GM20431 (cell line): ENCODE measurements around the gene ZNF275.

Source experiments
- in situ Hi-C: fragments of 300-500 bp; cut with MseI, MboI; formaldehyde crosslinking; loops from one replicate; pipeline ENCODE4 v1.15.0; 2020; ENCODE audit warnings: low sequenced_read_pairs; ENCODE audit not compliant: unreplicated experiment

ZNF275 gene

DNA sequence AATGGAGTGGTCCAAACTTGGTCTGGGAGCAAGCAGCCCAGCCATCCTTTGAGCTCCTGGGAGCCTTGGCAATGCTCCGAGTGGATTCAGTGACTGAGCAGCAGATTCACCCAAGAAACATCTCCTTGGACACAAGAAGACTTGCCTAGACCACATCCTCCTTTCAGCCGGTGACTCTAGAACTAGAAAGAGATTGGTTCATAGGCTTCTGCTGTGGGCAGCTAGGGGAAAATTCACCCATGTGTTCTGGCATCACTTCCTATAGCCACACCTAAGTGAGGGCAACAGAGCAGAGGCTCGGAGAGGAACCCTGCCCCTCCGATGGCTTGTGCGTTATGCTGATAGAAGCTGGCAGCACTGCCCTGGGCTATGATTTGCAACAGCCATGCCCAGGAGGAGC is 16.0 kb downstream of the ZNF275 start:
- in situ Hi-C loops: no loop called here

DNA sequence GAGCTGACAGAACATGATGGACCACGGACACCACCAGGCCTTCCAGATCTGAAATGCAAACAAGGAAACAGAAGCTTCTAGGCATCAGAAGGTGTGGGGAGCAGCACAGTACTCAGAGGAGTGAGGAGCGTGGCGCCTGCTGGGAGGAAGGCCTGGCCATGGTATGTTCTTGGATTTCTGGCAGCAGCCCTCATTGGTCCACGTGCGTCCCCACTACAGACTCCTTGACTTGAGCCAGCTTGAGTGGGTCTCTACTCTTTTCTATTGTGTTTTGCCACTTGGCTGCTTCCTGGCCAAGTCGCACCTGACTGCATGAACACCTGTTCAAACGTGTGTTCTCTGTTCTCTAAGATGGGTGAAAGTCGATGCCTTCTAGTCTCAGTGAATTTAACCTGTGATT is 18.0 kb downstream of the ZNF275 start:
- in situ Hi-C loops: no loop called here

DNA sequence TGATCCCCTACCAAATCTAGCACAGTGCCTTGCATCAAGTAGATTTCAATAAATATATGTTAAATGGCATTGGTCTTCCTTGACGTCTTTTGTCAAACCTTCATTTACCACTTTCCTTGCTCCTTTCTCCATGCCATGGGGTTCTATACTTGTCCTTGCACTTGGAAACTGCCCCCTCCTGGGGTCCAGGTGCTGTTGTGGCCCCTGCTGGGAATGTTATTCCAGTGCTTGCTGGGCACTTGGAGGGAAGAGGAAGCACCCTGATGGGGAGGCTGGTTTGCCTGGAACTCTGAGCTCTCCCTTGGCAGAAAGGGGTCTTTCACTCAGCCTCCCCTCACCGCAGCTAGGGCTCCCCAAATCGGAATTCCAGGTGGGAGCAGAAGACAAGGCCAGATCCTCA is 18.9 kb downstream of the ZNF275 start:
- in situ Hi-C loops: no loop called here

DNA sequence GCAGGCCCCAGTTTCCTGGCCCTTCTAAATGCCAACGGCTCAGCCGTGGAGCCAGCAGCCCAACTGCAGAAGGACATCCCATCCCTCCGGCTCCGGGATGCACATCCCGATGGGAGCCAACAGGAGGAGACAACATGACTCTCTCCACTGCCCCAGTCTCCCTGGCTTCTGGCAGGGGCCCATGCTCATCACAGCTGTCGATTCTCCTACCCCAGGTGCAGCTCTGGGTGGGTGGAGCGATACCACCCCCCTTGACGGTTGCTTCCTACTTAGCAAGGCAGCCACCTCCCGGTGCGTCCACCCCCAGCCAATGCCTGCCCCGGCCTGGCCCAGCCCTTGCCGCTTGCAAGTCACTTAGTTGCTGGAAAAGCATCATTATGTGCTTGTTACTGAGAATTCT is 19.5 kb downstream of the ZNF275 start:
- in situ Hi-C loops: no loop called here

DNA sequence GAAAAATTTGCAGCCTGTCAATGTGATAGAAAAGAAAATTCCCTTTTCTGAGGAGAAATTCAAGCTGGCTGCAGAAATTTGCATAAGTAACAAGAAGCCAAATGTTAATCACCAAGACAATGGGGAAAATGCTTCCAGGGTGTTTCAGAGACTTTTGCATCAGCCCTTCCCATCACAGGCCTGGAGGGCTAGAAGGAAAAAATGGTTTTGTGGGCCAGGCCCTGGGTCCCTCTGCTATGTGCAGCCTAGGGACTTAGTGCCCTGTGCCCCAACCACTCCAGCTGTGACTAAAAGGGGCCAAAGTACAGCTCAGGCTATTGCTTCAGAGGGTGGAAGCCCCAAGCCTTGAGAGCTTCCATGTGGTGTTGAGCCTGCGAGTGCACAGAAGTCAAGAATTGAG is 23.9 kb downstream of the ZNF275 start:
- in situ Hi-C loops: no loop called here

DNA sequence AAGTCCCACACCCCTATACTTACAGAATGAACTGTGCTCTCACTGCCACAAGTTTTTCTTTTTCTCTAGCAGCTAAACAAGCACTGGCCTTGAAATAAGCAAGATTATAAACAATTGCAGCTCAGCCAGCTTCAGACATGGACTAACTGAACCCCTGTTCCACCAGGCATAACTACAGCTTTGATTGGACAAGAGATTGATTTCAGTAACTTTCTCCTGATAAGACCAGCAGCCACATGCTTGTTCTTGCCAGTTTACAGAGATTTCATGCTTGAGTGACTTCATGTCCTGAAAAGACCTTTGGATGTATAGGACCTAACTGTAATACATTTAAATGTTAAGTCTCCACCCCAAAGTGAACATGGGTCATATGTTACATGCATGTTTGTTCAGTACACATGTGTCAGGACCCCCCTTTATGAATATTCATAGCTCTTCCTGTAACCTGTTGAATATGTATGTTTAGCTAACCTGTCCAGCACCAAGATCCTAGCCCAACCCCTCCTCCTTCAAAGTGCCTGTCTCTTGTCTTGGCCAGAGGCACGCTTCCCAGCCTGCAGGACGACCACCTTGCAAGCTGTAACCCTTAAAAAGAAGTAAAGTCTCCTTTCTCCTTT is 27.9 kb downstream of the ZNF275 start:
- in situ Hi-C loops: no loop called here

DNA sequence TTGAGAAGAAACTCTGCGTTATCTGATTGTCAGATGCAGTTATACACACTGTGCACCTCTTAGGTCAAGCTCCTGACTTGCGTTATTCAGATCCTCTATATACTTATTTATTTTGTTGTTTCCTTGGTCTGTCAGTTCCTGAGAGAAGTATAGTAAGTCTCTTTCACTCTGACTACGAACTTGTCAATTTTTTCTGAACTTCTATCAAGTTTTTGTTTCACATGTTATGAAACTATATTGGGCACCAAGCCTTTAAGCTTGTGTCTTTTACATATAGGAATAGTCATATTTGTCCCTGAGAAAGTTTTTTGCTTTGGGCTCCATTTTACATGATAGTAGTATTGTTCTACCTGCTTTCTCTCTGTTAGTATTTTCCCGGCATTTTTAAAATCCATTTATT is 31.7 kb downstream of the ZNF275 start:
- in situ Hi-C loops: no loop called here

DNA sequence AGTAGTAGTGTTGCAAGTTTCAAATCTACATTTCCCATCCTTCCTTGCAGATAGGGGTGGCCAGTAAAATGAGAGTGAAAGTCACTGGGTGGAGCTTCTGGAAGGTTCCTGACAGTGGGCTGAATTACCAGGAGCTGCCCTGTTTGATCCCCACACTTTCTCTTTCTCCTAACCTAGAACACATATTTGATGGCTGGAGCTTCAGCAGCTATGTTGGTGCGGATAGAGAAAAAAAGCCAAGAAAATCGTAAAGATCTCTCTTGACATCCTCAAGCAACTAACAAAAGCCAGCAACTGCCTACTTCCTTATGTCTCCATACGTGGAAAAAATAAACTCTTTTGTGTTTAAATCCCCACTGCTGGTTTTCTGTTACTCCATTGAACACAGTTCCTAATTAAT is 32.2 kb downstream of the ZNF275 start:
- in situ Hi-C loops: no loop called here

DNA sequence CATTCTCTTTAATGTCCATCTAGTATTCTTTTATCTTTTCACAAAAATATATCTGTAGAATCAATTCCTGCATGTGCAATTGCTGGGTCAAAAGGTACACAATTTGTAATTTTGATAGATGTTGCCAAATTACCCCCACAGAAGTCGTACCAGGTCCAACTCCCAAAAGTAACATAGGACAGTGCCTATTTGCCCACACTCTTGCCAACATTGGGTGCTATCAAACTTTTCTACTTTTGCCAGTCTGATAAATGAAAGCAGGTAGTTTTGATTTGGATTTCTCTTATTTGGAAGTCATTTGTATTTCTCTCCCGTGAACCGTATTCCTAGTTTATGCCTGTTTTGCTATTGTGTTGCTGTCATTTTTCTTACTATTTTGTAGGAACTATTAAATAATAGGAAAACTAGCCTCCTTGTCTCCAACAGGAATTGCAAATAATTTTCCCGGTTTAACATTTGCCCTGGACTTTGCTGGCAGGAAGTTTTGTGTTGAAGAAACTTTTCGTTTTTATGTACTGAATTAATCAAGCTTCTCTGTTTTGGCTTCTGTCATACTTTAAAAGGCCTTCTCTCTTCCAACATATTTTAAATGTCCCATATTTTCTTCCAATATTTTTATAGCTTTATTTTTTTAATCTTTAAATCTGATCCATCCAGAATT is 33.1 kb downstream of the ZNF275 start:
- in situ Hi-C loops: no loop called here

DNA sequence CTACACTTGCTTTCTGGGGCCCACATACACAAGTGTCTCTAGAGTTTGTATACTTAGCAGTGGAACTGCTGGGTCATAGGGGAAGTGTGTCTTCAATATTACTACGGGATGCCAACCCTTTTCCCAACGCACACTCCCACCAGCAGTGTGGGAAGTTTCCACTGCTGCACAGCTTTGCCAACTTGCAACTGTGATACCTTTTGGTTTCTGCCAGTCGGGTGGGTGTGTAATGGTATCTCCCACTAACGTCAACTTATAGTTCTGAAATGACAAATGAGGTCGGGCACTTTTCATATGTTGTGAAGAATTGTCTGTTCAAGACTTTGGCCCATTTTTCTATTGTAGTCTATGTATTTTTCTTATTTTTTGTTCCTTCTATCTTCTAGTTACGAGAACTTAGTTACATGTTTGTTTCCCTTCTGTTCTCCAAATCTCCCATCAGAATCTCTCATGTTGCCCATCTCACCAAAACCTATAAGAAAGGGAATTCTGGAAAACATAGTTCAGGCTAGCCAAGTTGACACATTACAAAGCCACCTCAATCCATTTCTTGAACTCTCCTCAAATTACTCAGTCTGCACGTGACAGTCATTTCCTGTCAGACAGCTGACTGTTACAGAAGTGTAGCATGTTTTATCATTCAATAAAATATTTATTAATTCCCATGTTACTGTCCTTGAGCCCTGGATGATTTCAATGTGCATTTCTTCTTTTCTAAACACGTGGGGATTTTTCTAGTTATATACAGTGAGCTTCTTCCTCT is 36.5 kb downstream of the ZNF275 start:
- in situ Hi-C loops: no loop called here

DNA sequence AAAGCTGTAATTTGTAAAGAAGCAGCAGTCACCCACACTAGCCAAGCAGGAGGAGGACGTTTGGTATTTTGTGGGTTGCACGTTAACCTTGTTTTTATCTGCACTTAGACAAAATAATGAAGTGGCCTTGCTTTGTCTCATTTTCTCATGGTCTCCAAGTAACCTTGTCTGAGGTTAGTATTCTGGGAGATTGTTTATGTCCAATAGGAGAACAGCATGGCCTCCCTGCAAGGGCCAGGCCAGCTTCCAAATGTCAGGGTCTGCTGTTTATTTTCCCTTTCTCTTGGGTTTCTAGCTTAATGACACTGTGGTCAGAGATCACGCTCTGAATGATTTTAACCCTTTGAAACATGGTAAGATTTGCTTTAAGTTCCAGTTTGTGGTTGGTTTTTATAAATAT is 37.3 kb downstream of the ZNF275 start:
- in situ Hi-C loops: no loop called here

DNA sequence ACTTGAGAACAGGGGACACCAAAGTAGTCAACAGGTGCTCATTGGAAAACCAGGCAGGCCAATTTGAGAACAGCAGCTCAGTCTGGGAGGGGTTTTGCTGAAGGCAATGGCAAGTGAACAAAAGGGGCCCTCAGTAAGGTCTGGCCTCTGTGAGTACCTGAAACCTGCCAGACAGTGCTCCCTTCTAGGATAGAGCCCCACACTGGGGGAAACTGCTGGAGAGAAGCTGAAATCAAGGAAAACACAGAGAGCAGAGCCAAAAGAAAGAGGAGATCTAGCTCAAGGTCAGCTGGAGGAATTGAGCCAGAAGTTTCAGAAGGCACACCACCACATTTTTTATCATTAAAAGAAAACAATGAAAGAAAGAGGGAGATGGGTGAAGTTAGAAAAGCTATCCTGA is 39.0 kb downstream of the ZNF275 start:
- in situ Hi-C loops: no loop called here

DNA sequence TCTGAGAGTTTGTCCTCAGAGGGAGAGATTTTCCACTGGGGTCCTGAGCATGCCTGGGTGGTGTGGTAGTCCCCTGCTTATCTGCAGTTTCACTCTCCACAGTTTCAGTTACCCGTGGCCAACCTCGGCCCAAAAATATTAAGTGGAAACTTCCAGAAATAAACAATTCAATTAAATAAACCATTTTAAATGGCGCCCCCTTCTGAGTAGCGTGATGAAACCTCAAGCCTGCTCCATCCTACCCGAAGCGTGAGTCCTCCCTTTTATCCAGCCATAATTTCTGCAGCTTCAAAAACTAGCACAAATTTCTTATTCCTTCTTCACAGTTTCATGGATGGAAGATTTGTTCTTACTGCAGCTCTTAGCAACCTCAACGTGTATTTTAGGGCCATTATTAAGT is 40.5 kb downstream of the ZNF275 start:
- in situ Hi-C loops: no loop called here

DNA sequence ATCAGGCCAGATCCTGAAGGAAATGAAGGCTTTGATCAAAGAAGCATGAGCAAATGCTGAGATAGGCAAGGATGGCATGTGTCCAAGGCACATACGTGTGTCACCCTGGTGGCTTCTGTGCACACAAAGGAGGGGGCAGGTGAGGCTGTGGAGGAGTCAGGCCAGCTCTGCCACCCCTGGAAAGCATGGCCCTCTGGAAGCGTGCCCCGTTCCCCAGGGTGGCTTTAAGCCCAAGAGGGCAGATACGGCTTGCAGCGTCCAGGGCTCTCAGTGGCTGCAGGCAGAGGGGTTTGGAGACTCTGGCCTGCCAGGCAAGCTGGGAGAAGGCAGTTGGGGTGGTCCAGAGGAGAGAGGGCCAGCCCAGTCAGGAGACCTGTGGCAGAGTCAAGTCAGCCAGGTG is 41.6 kb downstream of the ZNF275 start:
- in situ Hi-C loops: no loop called here

DNA sequence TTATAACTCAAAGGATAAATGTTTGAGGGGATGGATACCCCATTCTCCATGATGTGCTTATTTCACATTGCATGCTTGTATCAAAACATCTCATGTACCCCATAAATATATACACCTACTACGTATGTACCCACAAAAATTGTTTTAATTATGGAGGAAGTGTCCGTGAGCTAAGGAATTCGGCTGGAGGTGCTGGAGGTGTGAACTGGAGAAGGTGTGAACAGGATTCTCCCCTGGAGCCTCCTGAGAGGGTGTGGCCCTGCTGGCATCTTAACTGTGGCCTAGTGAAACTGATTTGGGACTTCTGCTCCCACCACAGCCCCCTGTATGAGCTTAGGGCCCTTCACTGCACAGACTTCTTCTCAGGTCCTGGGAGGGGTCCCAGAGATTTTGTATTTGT is 43.8 kb downstream of the ZNF275 start:
- in situ Hi-C loops: no loop called here

DNA sequence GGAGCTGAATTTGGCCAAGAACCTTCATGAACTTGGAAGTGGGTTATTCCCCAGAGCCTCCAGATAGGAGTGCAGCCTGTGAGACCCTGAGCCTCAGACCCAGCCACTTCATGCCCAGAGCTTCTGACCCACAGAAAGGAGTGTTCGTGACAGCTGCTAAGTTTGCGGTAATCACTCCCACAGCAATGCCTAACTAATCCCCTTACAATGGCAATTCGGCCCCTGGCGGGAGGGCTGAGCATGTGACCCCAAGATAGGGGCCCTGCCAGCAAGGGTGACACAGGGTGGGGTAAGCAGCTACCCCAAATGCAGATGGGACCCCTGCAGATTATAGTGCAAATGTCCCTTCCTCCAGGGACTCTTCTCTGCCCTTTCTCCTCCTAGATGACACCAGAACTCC is 44.7 kb downstream of the ZNF275 start:
- in situ Hi-C loops: no loop called here

DNA sequence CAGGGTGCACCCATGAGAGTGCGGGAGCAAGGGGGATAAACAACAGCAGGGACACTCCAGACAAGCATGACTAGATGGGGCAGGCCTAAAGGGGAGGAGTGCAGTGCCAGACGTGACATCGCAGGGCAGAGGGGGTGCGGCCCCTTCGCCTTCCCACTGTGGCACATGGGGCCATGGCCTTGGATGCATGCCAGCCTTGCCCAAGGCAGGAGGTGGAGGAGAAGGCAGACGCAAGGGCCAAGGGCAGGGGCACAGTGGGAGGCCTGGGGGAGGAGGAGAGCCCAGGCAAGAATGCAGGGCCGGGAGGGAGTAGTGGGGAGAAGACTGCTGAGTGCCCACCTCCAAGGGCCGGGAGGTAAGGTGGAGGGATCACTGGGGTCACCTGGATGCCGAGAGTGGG is 45.6 kb downstream of the ZNF275 start:
- in situ Hi-C loops: no loop called here

DNA sequence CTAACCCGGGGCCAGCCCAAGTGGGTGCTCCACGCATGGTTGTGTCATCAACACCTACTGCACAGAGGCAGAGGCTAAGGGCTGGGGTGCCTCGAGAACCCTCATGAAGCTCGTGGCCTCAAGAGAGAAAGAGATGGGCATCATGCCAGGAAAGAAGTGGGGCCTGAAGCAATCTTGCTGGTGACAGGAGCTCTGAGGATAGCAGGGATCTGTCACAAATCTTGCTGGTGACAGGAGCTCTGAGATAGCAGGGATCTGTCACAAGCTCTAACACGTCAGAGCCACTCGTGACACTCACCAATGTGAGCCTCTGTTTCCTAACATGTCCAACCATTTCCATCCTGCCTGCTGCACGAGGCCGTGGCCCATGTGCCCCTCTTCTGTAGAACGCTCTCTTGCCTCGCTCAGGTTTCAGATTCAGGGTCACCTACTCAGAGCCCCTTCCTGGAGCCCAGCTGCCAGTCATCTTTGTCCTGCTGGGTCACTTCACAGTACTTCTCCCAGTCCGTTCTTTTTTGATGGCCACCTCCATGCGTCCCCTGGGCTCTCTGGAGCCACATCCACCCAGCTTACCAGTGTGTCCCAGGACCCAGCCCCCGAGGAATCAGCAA is 46.1 kb downstream of the ZNF275 start:
- in situ Hi-C loops: no loop called here

DNA sequence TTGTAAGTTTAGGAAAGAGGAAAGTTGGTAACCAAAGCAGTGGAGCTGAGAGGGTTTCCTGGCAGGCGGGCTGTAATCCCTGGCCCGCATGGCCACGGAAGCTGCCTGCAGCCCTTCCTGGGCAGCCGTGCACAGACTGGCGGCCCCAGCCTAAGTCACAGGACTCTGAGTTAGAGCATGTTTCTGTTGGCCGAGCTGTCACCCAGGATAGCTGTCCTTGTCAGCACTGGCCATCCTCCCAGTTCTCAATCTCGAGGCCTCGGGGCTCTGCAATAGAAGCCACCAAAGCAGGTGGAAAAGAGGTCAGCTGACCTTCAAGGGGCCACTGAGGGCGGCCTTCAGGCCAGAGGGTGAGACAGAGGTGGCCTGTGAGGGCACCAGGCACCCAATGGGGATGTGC is 46.7 kb downstream of the ZNF275 start:
- in situ Hi-C loops: no loop called here

DNA sequence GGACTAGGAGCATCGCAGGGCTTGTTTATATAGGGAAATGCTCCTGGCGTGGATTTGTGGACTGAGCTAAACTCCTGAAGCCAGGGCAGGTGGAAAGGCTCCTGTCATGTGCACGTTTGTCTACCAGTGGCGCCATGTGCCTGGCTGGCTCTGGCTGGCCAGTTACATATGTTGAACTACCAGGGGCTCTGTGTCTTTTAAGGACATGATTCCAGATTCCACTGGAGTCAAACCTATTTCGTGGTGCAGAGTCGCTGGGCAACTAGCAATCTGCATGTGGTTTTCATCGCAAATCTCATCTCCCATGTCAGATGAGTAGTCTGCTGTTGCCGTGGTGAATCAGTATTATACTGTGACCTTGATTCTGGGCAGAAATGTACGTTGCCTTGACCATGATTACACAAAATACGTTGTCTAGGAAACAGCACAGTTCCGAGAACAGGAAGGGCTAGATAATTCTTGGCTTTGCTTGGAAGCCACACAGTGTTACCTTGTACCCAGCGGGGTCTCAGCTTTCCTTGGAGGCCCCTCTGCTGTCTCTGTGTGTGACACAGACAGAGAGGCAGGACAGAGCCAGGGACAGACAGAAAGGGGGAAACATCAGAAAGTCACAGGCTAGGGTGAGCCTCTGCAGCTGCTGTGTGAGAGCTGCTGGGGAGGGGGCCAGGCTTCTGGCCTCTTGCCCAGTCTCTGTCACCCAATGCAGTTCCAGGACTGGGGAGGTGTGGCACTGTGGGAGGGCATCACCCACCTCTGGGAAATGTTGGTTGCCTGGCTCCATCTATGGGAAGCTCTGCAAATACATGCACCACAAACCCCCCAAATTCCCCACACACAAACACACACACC is 48.0 kb downstream of the ZNF275 start:
- in situ Hi-C loops: no loop called here
